Cortex of kidney (tissue), 1 donor: ENCODE measurements around the gene WDR1.
"Not testable (repeated sequence)": the region's sequence is repeated elsewhere in the genome, so short reads cannot be mapped to it uniquely, and the experiment has no call there.

Source experiments
- DNase-seq: peaks from one replicate; lab custom pipeline; 2025; lab: John Stamatoyannopoulos, UW

WDR1 gene

DNA sequence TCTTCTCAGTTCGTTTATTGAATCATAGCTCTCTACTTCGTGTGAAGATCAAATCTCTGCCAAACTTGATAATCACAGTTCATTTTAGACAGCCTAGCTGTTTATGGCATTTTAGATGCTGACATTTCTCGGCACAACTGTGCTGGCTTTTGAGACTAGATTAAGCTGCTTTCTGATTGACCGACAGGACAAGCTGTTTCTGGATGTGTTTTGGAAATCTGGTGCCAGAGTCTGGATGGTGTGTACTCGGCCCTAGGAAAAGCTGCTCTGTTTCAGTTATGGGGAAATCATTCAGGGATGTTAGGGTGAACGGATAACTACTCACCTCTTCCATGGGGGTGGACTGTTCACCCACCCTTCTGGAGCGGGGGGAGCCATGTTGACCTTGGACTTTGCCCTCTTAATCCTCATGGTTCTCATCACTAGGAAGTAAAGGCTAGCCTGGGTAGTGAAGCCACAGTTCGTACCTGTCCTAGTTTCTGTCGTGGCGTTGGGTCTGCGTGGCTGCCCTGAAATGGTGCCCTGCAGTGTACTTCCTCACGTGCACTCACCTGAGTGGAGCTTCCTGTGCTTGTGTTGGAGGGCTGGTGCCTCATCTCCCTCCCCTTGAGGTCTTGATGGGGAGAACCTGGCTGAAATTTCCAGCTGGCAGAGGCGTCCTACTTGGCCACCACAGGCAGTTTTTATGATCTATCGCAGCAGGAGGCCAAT, 13.7 kb upstream of the WDR1 start:
- no peak for DNase-seq

DNA sequence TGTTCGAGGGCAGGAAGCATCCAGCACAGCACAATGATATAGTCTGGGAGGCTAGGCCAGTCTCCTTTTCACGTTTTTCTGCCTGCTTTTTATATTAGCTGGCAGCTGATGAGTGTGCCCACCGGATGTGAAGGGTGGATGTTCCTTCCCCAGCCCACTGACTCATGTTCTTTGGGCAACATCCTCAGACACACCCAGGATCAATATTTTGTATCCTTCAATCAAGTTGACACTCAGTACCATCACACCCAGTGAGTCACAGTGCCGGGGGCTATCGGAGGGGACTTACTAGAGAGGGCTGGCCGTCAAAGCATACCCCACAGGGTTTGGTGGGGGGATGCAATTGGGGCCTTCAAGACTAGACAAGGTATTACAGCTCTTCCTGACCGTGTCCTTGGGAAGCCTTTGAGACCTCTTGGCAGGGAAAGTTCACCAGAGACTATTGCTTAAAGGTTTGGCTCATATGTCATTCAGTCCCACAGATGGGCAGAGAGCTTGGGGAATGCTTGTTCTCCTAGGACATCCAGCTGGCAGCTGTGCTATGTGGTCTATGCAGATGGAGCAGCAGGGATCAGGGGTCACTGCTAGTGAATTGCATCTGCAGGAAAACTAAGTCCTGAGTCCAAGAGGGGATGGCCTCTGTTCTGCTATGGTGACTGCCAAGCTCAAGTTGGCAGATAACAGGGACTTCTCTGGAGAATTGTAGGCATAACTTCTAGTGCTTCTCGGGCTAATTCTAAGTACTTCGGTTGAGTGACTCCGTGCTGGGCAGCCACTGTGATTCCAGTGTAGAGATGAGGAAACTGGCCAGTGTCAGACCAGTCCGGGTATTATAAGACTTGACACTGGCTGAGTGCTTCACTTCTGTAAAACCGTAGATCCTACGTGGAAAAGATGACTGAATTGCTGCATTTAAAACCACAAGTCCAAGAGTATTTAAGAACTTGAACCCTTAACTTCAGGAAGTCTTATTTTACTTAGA, 12.9 kb upstream of the WDR1 start:
- no peak for DNase-seq

DNA sequence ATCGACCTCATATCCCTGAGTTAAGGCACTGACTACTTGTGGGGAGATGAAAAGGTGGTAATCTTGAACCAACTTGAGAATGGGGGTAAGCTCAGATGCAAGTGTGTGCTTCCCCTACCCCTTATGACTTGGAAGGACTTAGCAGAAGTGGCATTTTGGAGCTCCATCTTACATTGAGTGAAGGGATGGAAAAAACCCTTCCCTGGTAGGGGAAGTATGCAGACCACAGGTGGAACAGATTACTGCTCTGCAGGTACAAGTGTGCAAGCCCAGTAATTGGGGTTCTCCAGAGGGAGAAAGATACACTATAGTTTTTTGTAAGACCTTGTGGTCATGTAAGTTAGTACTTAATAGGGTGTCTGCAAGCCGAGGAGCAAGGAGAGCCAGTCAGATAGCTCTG, 12.2 kb upstream of the WDR1 start:
- no peak for DNase-seq

DNA sequence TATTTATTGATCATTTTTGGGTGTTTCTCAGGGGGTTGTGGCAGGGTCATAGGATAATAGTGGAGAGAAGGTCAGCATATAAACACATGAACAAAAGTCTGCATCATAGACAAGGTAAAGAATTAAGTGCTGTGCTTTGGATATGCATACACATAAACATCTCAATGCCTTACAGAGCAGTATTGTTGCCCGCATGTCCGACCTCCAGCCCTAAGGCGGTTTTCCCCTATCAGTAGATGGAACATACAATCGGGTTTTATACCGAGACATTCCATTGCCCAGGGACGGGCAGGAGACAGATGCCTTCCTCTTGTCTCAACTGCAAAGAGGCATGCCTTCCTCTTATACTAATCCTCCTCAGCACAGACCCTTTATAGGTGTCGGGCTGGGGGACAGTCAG, 10.9 kb upstream of the WDR1 start:
- DNase-seq: not testable (repeated sequence)

DNA sequence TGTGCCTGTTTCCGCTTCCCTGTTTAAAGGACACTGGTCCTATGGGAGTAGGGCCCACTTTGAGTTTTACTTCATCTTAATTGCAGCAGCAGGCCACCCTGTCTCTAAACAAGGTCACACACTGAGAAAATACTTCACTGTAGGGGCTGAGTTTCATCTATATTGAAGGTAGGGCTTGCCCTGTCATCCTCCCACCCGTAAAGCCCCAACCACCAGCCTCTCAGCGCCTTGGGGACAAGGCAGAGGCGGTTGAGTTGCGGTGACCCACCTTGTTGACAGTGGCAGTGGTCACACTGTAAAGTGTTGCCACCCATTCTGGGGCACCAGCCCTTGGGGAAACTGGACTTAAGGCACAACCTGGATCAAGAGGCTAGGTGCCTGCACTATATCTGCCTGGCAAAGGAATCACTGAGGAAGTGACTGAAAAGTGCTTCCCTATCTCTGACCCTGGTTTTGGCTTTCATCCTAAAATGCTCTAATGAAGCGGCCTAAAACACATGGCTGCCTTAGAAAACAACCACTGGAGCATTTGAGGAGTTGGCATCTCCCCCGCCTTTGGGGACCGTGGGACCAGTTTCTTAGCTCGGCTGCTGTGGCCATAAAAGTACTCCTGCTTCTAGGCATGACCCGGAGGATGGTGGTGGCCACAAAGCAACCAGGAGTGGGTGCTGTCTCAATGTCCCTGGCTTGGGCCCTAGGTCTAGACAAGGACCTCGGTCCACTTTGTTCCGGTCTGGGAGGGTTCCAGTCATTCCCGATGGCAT, 7.8 kb upstream of the WDR1 start:
- DNase-seq: no peak

DNA sequence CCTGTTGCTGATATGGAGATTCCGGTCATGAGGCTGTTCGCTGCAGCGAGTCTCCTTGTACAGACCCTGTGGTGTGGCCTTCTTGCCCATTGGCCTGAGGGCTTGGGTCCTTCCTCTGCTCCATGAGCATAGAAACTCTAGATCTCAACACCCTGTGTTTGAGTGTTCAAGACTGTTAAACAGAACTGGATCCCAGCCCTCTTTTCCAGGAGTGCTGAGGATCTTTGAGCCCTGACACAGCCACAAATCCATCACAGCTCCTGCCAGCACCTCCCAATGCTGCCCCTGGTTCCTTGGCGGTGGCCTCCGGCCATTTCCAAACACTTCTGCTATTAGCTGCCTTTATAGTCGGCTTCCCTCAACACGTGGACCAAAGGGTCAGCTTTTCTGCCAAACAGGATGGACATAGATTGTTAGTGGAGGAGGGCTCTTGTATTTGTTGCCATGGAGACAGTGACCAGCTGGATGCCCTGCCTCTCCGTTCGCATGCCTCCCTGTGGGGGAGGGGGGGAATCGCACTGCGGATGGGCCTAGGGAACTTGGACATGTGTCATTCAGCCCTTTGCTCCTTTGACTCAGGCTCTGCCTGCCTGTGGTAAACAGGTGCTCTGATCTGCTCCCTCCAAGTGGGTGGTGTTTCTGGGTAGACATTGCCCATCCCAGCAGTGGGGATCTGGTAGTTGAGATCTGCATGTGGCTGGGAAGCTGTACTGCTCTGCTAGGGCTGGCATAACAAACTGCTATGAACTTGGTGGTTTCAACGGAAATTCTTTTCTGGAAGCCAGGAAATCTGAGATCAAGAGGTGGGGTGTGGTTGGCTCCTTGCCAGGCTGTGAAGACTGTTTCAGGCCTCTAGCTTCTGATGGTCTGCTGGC, 6.9 kb upstream of the WDR1 start:
- DNase-seq: no peak

DNA sequence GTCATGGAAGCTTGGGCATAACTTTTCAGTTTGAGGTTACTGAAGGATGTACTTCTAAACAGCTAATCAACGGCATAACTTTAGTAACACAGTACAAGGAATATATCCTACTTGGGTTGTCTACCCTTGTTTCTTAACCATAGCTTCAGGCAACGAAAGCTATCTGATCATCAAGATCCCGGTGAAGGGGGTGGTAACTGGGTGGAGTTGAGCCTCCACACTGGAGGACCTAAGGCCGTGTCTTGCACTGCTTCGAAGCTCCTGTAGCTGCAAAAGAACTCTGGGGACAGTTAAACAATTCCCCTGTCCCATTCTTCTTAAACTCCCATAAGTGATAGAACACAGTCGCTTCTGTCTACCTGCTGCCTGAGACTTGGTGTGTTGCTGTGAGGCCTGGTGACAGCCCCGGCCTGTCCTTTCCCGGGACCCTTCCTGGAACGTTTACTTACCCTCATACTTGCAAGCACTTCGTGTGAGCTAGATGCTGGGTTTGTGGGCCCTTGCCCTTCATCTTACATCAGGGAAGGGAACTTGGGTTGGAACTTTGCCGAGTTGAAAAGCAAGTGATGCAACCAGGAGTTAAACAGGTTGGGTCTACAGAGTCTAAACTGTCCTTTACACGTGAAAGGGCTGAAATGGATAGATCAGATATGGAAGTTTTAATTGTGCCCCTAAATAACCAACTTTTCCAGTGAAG, 5.8 kb upstream of the WDR1 start:
- no peak for DNase-seq

DNA sequence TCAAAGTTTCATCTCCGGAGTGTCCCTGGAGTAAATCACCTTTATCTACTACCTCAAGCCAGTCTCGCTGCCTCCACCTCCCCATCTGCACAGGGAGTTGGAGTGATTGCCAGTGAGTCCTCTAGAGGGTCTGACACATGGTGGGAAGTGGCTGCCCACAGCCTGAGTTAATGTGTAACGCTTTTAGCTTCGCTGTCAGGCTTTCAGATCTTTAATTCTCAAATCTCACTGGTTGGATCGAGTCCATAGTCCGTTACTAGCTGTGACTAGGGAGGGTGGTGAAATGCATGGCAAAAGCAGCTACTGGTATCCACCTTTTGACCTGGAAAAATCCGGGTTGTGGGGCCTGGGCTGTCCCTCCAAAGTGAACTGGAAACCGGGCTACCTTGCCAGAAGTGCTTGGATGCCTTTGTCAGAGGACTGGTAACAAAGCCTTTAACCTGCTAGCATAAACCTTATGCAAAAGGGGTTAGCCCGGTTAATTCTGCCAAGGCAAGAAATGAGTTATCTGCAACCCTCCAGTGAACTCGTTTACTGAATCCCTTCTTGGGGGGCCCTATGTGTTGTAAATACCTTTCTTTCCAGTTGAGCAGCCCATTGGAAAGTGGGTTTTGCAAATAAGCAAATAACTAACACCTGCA, 5.1 kb upstream of the WDR1 start:
- no peak for DNase-seq

DNA sequence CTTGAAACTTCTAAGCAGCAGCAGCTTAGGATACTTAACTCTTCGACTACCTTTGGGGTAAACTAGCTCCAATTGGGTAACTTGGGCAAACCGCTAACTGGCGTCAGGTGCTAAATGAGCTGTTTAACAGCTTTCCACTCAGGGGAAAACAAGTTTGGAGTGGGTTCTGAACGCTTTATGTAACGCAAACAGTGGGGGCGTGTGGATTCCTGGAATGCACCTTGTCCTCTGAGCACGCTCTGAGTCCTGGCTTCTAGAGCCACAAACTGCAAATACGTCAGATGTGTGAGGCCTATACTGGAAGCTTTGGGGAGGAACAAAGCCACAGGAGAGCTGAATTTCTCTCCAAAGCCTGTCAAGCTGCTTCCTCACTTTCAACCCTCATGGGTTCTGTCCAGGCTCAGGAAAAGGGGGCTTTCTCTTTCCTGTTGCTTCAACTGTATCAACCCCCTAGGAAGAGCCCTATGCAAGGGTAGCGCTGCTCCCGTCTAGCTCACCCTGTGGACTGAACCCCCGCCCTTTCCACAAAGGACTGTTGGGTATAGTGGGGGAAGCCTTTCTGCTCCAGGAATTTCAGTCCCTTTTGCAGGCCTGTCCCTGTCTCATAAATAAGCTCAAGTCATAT, 4.5 kb upstream of the WDR1 start:
- no peak for DNase-seq

DNA sequence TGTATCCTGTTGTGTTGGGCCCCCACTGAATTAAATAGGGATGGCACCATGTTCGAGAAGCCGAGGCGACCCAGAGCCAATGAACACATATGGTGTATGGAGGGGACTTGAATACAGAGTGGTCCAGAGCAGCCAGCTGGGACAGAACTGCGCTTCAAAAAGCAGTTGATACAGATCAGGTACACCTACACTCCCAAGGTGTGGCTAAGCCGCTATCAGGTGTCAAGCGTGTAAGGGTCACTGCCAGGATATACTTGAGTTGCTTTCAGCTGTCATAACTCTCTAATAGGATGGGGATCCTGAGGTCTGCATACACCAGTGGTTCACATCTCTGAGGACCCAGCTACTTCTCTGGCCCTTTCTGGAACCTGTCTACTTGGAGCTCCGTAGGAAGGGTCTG, 3.2 kb upstream of the WDR1 start:
- DNase-seq: no peak

DNA sequence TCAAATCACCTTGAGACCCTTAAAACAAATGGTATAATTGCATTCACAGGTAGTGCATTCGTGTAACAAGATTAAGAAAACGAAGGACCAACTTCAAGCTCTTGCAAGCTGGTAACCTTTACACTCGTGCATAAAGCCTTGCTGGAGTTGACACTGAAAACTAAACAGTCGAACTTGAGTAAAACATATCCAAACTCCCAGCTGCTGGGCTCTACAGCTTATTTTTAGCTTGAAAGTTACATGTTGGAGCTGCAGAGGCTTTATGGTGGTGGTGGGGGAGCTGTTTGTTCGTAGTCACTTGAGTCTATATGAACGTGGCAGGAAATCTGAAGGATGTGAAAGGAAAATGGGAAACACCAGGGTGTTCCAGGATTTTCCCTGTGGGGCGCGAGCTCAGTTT, 2.7 kb upstream of the WDR1 start:
- DNase-seq: no peak

DNA sequence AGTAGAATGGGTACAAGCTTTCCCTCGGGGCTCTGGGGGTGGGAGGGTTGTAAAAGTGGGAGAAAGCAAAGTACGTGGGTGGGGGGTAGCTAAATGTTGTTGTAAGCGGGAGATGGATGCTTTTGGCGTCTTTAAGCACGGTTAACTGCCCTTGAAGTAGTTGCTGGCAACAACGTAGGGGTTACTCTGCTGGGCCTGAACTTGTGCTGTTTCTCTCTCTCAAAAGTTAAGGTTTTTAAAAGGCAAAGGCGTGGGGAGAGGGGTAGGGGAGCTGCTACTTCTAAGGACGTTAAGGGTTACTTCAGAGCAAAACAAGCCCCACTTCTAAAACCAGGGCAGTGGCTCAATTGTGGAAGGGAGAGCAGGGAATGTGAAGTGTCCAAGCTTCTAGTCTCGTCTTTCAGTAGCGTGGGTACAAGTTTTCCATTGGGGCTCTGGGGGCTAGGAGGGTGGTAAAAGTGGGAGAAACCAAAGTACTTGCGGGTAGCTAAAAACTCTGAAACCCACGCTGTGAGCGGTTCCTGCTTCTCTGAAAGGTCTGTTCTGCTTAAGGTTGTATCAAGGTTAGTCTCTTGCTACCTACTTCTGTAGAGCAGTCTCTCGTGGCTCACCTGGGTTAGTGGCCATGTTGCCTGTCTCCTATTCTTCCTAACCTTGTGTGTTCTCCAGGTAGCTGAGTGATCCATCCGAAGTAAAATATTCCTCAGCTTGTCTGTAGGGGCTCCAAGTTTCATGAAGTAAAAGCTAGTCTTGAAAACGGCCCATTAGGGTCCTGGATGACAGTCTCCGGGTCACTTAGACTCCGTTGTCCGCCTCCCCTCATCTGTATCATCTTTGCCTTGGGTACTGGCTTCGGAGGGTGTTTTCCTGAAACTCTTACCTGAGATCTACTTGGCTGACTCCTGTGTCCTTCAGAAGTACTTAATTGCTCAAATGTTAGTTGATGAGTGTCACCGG, 1.7 kb upstream of the WDR1 start:
- DNase-seq: no peak

DNA sequence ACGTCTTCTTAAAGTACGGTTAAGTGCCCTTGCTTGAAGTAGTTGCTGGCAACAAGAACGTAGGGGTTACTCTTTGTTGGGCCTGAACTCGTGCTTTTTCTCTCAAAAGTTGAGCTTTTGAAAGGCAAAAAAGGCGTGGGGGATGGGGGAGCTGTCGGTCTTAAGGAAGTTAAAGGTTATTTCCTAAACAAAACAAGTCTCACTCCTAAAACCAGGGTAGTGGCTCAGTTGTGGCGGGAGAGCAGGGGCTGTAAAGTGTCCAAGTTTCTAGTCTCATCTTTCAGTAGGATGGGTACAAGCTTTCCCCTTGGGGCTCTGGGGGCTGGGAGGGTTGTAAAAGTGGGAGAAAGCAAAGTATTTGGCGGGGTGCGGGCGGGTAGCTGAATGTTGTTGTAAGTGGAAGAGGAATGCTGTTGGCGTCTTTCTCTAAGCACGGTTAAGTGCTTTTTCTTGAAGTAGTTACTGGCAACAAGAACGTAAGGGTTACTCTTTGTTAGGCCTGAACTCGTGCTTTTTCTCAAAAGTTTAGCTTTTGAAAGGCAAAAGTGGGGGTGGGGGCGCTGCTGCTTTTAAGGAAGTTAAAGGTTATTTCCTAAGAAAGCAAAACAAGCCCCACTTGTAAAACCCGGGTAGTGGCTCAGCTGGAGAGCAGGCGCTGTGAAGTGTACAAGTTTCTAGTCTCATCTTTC, 904 bp upstream of the WDR1 start:
- no peak for DNase-seq

DNA sequence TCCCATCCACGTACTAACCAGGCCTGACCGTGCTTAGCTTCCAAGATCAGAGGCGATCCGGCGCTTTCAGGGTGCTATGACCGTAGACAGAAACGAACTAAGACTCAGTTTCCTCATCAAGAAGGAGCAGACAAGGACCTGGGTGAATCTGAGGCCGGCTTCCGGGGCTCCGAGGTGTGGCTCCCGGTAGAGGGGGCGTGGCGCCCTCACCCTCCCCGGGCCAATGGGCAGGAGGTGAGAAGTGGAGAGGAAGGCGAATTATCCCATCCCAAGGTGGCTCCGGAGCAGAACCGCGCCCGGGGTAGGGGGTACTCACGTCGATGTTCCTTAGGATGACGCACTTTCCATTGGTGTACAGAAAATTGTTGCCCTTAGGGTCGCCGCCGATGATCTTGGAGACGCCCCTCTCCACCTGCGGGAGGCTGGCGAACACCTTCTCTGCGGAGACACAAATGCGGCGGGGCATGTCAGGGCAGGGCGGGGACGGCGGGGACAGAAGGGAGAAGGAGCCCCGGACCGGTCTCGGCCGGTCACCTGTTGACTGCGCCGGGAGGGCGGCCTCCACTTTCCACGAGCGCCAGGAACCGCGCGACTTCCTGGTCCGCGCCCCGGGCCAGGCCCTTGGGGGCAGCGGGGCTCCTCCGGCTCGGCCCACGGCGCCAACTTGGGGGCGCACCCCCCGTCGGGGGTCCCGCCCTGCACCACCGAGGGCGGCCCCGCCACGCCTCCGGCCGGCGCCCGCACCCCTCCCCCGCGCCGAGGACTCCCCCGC, 616 bp downstream of the WDR1 start:
- DNase-seq: no peak

DNA sequence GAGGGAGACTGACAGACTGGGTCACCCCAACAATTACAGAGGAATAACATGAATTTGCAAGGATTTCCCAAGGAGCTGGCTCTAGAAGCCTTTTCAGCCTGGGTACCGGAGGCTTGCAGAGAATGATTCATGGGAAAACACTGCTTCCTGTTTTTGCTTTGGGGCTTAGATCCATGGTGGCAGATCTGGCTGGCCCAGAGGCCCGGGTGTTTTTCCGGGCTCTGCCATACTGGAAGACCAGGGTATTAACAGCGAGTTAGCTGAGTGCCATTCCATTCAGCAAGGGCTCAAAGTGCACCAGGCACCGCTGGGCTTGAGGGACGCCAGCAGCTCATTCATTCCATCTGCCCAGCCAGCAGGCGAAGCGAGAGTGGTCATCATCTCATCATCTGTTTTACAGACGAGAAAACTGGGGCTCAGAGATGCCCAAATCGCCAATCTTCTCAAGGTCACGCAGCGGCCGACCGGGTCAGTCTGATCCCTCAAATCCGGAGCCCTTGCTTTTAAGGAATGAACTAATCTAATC, 1.3 kb downstream of the WDR1 start:
- DNase-seq: no peak

DNA sequence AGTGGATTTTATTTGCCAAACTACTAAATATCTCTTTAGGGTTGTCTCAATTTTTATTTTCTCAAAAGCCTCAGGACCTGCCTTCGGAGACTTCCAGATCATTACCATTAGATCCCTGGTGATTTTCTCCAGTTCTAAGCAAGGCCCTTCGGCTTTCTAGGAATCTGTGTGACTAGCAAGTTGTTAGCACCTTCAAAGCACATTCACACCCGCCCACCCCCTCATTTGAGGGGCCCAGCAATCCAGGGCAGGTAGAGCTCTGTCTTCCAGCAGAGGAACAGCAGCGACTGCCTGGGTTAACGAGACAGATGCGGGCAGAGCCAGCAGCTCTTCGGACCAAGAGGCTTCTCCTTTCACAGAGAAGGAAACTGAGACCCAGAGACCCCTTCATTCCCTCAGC, 2.0 kb downstream of the WDR1 start:
- DNase-seq: no peak

DNA sequence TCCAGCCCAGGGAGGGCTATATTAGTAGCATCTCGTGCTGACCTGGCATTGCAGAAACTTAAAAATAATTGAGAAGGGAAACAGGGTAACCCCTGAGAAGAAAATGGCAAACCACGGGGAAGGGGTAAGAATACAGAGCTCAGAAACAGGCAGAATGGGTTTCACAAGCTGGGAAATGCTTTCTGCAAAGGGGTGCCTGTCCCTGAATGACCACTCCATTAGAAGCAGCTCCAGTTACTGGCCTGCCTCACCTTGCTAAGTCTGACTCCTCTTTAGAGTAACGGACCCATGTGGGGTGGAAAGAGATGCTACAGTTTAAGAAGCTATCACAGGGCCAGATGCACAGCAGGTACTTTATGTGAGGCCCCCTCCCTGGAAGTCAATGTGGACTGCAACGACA, 2.5 kb downstream of the WDR1 start:
- no peak for DNase-seq
